ENCODE data around the gene SAXO2. TPM values are rescaled to one million over a fixed set of nuclear protein-coding genes. Genes with fewer than 3 reads are reported as not detected.
"Not testable (repeated sequence)": the region's sequence is repeated elsewhere in the genome, so short reads cannot be mapped to it uniquely, and the experiment has no call there.

Gene SAXO2
- total and polyA plus RNA-seq, 12 donors = 0.25 to 4.5 (median 2.7) TPM

DNA sequence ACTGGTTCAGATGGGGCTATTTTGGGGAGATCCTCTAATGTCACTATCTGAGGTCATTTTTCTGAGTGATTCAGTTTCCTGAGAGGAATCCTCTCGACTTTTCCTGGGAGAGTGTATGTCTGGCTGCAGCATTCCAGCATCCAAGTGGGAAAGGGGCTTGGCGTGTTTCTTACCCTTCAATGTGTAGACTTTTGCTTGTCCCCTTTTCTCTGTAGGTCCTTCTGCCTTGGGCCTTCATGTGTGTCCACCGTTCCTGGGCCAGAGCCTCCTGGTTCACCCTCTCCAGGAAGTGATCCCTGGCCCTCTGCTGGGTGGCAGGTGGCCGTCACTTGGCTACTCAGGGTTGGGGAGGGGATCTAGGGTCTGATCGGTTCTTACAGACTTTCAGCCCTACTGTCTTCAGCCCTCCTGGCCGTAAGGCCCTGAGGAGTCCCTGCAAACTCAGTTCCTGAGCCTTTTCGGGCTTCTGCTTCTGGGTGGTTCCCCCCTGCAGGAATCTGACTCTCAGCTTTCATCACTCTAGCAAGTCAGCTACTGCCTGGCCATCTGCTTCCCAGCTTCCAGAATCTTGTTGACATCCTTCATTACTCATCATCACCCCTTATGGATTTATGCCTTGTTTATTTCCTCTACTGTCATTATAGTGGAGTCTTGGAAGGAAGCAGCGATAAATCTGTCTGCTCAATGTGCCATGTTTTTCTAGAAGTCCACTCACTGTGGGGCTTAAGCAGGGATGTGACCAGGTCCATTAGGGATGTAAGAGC lies 50.1 kb downstream of the SAXO2 start:
- no peak for ATAC-seq
- intact Hi-C loops (cut with DNase I) = no loop called here
- WGBS, 2 donors = 63 to 68% methylated on average over 7 to 8 of the region's 8 CpGs
- no peaks in the 10 kb centered on the region for H3K27me3 ChIP-seq
- H3K4me1 ChIP-seq = peaks cover 0 to 10% (median 0%) of the 10 kb centered on the region in 9 donors
- H3K9me3 ChIP-seq = peaks cover 0 to 12% (median 0%) of the 10 kb centered on the region in 11 donors
- H3K27ac ChIP-seq = no peak overlapping the region
- TF ChIP-seq, protein P1, sequence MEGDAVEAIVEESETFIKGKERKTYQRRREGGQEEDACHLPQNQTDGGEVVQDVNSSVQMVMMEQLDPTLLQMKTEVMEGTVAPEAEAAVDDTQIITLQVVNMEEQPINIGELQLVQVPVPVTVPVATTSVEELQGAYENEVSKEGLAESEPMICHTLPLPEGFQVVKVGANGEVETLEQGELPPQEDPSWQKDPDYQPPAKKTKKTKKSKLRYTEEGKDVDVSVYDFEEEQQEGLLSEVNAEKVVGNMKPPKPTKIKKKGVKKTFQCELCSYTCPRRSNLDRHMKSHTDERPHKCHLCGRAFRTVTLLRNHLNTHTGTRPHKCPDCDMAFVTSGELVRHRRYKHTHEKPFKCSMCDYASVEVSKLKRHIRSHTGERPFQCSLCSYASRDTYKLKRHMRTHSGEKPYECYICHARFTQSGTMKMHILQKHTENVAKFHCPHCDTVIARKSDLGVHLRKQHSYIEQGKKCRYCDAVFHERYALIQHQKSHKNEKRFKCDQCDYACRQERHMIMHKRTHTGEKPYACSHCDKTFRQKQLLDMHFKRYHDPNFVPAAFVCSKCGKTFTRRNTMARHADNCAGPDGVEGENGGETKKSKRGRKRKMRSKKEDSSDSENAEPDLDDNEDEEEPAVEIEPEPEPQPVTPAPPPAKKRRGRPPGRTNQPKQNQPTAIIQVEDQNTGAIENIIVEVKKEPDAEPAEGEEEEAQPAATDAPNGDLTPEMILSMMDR (IDR thresholded peaks at IDR 0.05) = no peak
- no peak overlapping the region for H3K4me3 ChIP-seq
- DNase-seq = no peak
- H3K36me3 ChIP-seq = no peaks in the 10 kb centered on the region

DNA sequence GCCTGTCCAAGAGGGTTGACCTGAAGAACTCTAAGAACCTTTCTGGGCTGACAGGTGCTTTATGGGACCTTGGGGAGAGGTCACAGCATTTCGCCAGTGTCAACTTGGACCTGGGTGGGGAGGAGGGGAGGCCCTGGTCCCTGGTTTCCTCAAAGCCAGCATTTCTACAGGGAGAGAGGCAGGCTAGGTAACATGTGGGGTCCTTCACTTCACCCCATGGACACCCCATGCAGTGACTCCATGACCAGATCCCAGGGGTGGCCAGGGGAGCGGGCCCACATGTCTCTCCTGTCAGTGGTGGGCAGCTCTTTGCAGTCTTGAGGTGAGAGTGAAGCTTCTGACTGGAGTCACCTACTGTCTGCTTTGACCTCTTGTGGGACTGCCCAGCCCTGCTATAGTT lies 50.8 kb downstream of the SAXO2 start:
- TF ChIP-seq, protein P1 (IDR thresholded peaks at IDR 0.05) = no peak
- 100% methylated on average over 2 of the region's 2 CpGs for WGBS, 2 donors
- intact Hi-C loops (cut with DNase I) = no loop called here
- H3K36me3 ChIP-seq = no peaks in the 10 kb centered on the region
- no peak overlapping the region for H3K27ac ChIP-seq
- DNase-seq (no peak), ATAC-seq (no peak)
- H3K4me3 ChIP-seq = no peak overlapping the region
- peaks cover 0 to 10% (median 0%) of the 10 kb centered on the region in 9 donors for H3K4me1 ChIP-seq
- peaks cover 0 to 12% (median 0%) of the 10 kb centered on the region in 11 donors for H3K9me3 ChIP-seq
- H3K27me3 ChIP-seq = no peaks in the 10 kb centered on the region

DNA sequence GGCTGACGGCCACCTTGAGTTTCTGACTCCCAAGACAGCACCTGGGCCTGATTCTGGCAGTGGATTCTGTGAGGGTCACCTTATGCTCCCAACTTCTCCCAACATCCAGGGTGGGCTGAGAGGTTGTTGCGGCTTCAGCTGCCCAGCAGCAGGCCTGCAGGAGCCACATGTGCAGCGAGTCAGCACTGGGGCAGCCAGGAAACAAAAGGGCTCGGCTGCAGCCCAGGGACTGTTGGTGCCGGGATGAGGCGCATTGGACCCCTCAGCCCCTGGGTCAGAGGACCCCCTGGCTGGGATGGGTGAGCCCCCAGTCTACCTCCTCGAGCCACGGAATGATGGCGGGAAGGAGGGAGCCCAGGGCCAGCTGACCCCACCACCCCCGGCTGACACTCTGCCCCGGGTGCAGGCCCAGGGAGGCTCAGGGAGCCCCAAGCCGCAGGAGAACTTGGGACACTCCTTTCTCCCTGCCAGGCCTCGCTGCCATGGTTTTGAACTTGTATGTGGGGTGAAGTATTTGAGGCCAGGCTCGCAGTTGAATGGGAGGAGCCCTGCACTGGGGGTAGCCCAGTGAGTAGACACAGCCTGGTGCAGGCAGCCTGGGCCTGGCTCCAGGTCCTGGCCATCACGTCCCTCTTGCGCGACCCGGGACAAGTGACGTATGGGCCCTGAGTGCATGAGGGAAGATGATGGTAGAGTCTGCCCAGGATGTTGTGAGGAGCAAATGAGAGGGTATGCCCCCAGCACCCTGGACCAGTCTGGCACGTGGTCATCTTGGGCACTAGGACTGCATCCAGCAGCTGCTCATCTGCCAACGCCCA lies 51.5 kb downstream of the SAXO2 start:
- not testable (repeated sequence) for DNase-seq, ATAC-seq

DNA sequence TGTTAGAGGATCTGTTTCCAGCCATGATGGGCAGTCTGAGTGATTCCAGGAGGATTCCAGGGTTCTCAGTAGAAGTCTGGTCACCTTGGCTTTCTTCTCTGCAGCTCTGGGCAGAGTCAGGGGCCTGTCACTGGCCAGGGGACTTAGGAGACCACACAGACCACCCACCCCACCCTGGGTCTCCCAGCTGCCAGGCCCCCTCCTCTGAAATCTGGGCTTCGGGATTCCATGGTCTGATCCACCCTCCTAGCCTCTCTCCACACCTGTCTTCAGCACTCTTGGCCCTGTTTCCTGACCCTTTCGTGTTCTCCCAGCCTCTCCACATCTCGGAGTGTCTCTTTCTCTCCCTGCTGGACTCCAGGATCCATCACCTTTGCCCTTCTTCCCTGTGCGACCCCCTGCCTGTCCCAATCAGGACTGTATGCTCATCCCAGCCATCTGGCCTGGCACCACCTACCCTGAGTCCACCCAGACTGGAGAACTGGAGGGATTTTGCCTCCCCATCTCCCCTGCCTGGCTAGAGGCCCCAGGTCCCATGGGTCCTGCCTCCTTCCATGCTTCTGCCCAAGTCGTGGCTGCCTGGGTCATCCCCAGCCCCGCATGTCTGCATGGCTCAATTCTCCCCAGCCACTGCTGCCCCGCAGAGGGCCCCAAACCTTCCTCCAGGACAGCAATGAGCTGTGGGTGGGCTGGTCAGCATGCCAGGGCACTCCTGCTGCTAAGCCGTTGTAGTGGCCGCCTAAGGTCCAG lies 52.3 kb downstream of the SAXO2 start:
- ATAC-seq = peak in 1 of 8 donors; percentile 2
- no peak for DNase-seq
- WGBS, 2 donors = 82 to 86% methylated on average over 9 of the region's 9 CpGs
- TF ChIP-seq, protein P1 (IDR thresholded peaks at IDR 0.05) = no peak
- peaks cover 0 to 10% (median 0%) of the 10 kb centered on the region in 9 donors for H3K4me1 ChIP-seq
- no peak overlapping the region for H3K27ac ChIP-seq
- H3K36me3 ChIP-seq = no peaks in the 10 kb centered on the region
- peaks cover 0 to 9% (median 0%) of the 10 kb centered on the region in 11 donors for H3K9me3 ChIP-seq
- intact Hi-C loops (cut with DNase I) = no loop called here
- no peak overlapping the region for H3K4me3 ChIP-seq
- no peaks in the 10 kb centered on the region for H3K27me3 ChIP-seq

More for the DNA sequence above, 51.5 kb downstream of the SAXO2 start:
- H3K27ac ChIP-seq; H3K4me1 ChIP-seq; H3K27me3 ChIP-seq; H3K36me3 ChIP-seq; intact Hi-C loops (cut with DNase I); H3K4me3 ChIP-seq: not testable (repeated sequence)
- WGBS, 2 donors = 86 to 88% methylated on average over 20 to 21 of the region's 21 CpGs
- peaks cover 0 to 12% (median 0%) of the 10 kb centered on the region in 11 donors for H3K9me3 ChIP-seq
